Spleen (tissue), 7 donors: ENCODE data around the gene DPM2.

ENCODE experiments used
- POLR2A ChIP-seq, 3 donors: fragments of 450-650 bp; IDR thresholded peaks; one replicate each; pipeline ENCODE4 v1.5.1; 2017; ENCODE audit warnings: antibody characterized with exemption in 3 of 3, mild to moderate bottlenecking in 1 of 3
- POLR2AphosphoS5 ChIP-seq, 3 donors: sonication (generic); formaldehyde crosslinking; IDR thresholded peaks; one replicate each; pipeline ENCODE4 v1.5.1; 2017; ENCODE audit warnings: antibody characterized with exemption in 3 of 3
- TF ChIP-seq, protein P1 (sequence below), 11 experiments: fragments of 200-600 bp in 7 of 11; fragments of 450-650 bp in 4 of 11; sonication (generic) in 4 of 11; IDR thresholded peaks in 8 of 11; conservative IDR thresholded peaks in 3 of 11; 1 replicate in 7 of 11; 2 replicates in 4 of 11; pipeline versions ENCODE4 v1.4.0 to v1.8.0; 2016 to 2021; ENCODE audit warnings: antibody characterized with exemption in 11 of 11, inconsistent platforms in 4 of 11, mild to moderate bottlenecking in 1 of 11
- donor health status: DM: no; HTN: no; CAD: no; lungs with moderate emphysema.
- donor health status: DM: no; HTN: no; CAD: no.
- donor health status: DM: no; HTN: no; CAD: no.

DNA sequence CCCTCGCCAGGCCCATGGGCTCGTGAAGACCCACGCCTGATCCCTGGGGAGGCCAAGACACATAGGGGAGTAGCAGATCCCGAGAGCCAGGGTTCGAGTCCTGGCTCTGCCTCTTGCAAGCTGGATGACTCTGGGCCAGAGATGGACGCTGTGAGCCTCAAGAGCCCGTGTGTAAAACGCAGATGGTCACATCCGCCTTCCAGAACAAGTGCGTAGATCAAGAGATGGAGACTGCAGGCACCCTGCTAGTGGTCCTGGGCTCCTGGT lies 29.1 kb downstream of the DPM2 start:
- TF ChIP-seq POLR2A (IDR thresholded peaks at IDR 0.05) = no peak
- TF ChIP-seq POLR2AphosphoS5 (IDR thresholded peaks at IDR 0.05) = peak in 1 of 3 donors; percentile 8
- TF ChIP-seq, protein P1, sequence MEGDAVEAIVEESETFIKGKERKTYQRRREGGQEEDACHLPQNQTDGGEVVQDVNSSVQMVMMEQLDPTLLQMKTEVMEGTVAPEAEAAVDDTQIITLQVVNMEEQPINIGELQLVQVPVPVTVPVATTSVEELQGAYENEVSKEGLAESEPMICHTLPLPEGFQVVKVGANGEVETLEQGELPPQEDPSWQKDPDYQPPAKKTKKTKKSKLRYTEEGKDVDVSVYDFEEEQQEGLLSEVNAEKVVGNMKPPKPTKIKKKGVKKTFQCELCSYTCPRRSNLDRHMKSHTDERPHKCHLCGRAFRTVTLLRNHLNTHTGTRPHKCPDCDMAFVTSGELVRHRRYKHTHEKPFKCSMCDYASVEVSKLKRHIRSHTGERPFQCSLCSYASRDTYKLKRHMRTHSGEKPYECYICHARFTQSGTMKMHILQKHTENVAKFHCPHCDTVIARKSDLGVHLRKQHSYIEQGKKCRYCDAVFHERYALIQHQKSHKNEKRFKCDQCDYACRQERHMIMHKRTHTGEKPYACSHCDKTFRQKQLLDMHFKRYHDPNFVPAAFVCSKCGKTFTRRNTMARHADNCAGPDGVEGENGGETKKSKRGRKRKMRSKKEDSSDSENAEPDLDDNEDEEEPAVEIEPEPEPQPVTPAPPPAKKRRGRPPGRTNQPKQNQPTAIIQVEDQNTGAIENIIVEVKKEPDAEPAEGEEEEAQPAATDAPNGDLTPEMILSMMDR (IDR thresholded peaks at IDR 0.05 in 8 of 11, conservative IDR thresholded peaks at IDR 0.05 in 3 of 11) = no peak
